AG09309 (cell line): Measurements from ENCODE around the gene DDX25.

Experiments used
- DNase-seq: peaks from one replicate; pipeline ENCODE4 v3.0.0-alpha.2; 2010; ENCODE audit warnings: low read depth
- H3K4me3 ChIP-seq: 2 replicates; pipeline ENCODE4 v1.5.1; 2011; ENCODE audit warnings: mild to moderate bottlenecking, low read depth, low read length, moderate library complexity; ENCODE audit not compliant: control insufficient read depth
- CTCF ChIP-seq: IDR thresholded peaks from 2 replicates; pipeline ENCODE4 v1.5.1; 2011; ENCODE audit warnings: mild to moderate bottlenecking, low read depth, low read length, inconsistent platforms; ENCODE audit not compliant: insufficient read depth, control insufficient read depth; ENCODE audit errors: missing control alignments

DDX25 gene

GRCh38 chr11:125923633-125924032, 19.3 kb downstream of the DDX25 start:
- TF ChIP-seq CTCF = no peak
- no peak overlapping the region for H3K4me3 ChIP-seq
- DNase-seq = no peak

DNA sequence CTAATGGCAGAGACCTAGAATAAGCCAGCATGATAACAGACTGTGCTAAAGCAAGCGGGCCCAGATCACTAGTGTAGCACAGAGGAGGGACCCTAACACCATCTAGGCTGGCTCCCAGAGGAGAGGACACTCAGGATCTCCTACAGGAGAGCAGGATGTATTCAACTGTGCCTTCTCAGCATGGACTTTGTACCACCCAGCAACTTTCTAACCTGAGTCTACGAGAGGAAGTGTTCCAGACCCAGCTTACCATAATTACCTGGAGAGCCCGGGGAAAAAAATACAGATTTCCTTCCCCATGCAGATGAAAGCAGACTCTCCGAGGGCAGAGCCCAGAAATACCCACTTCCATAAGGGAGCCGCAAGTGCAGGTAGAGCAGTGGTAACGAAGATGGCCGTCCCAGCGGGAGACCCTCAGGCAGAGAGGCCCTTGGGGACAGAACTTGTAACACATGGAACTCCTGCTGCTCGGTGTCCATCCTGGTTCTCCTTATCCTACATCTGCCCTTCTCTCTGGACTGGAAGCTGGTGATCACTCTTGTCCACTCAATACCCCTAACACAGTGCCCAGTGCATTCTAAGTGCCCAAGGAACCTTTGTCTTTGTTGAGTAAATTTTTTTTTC, 20.2 kb downstream of the DDX25 start:
- no peak for DNase-seq
- no peak for TF ChIP-seq CTCF
- no peak overlapping the region for H3K4me3 ChIP-seq

DNA sequence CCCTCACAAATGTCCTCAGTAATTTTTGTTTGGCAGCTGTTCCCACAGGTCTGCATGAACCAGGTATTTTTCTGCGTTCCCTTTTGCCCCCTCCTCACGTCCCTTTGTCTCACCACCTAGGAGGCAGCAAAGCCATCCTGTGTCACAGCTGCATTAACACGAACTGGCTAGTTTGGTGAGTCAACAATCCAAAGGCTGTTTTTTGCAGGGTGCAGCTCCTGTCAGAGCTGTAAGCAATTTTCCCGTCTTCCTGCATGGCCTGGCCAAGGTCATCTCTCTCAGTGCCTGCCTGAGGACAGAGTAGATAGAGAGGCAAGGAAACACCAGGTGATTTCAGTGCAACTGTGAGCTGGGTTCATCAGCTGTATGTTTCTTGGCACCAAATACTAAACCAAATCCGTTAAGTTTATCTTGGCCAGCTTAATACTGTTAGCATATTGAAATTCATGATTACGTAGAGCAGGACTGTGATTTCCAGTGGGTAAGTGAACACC, 21.0 kb downstream of the DDX25 start:
- no peak for TF ChIP-seq CTCF
- DNase-seq = no peak
- no peak overlapping the region for H3K4me3 ChIP-seq

DNA sequence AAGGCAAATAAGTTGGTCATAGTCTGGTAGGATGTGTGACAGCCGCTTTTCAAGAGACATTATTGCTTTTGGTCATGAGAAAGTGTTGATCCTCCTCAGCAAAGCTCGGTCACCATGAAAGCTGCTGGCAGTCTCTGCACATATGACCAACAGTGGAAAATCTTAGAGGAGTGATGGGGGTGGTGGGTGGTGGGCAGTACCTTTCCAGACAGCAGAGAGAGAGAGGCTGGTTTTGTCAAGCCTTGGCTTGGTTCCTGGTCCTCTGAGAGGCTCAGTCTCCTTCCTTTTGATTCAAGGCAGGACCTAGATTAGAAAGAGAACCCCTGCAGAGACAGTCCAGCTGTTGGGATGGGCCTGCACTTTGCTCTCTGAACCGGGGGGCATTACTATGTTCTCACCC, 21.5 kb downstream of the DDX25 start:
- TF ChIP-seq CTCF = no peak
- no peak overlapping the region for H3K4me3 ChIP-seq
- no peak for DNase-seq

DNA sequence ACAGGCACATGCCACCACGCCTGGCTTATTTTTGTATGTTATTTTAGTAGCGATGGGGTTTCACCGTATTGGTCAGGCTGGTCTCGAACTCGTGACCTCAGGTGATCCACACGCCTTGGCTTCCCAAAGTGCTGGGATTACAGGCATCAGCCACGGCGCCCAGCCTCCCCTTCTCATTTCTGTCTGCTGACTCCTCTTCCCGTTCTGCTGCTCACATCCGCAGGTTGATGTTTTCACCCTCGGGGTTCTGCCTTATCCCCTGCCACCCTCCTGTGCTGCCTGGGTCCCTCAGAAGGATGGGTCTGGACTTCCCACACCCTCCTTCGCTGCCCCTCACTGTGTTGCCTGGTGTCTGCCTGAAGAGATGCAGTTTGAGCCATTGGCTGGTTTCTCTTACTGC, 22.4 kb downstream of the DDX25 start:
- no peak overlapping the region for H3K4me3 ChIP-seq
- no peak for TF ChIP-seq CTCF
- no peak for DNase-seq

DNA sequence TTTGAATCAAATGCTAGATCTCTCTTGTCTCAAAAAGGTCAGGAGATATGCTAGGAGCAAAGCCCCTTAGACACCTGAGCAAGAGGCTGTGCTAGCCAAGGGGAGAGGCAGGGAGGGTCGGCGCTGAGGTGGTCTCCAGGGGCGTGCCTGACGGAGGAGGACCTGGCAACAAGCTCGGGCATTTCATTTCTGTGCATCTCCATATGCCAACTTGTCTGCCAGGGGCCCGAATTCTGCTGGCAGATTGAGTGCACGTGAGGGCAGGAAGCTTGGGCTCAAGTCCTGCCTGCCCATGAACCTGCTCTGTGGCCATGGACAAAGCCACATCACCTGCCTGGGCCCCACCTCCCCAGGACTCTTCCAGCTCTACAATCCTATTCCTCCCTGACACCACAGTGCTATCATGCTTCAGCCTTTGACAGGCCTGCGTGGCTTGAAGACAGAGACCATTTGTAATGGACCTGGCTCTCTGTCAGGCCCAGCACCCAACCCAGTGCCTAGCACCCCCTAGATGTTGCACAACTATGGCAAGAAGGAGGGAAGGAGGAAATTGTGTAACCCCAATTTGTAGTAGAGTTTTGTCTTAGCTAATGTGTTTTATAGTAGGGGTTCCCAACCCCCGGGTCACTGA, 25.3 kb downstream of the DDX25 start:
- DNase-seq = no peak
- TF ChIP-seq CTCF = no peak

More for the DNA sequence above, 25.3 kb downstream of the DDX25 start:
- no peak overlapping the region for H3K4me3 ChIP-seq
